Endothelial cell (in vitro differentiated cells): ENCODE data around the gene SET. TPM values are rescaled to one million over a fixed set of nuclear protein-coding genes. Genes with fewer than 3 reads are reported as not detected.
A peak's percentile ranks its signal among the peaks of the same experiment; 100 is the strongest.

Source experiments
- DNase-seq: peaks from one replicate; pipeline ENCODE4 v3.0.0; 2021; ENCODE audit warnings: low spot score
- H3K27ac Mint-ChIP-seq: one replicate; pipeline ENCODE4 v1.8.0; 2021; ENCODE audit warnings: mixed read lengths, inconsistent platforms; ENCODE audit not compliant: unreplicated experiment
- H3K27me3 Mint-ChIP-seq: one replicate; pipeline ENCODE4 v1.8.0; 2021; ENCODE audit warnings: mild to moderate bottlenecking, moderate library complexity, mixed read lengths, inconsistent platforms; ENCODE audit not compliant: unreplicated experiment
- H3K36me3 Mint-ChIP-seq: one replicate; pipeline ENCODE4 v1.8.0; 2021; ENCODE audit warnings: mild to moderate bottlenecking, low read depth, mixed read lengths, inconsistent platforms; ENCODE audit not compliant: unreplicated experiment
- H3K4me1 Mint-ChIP-seq: one replicate; pipeline ENCODE4 v1.8.0; 2021; ENCODE audit warnings: mild to moderate bottlenecking, mixed read lengths, inconsistent platforms; ENCODE audit not compliant: unreplicated experiment
- H3K4me3 Mint-ChIP-seq: one replicate; pipeline ENCODE4 v1.8.0; 2021; ENCODE audit warnings: mild to moderate bottlenecking, mixed read lengths, inconsistent platforms; ENCODE audit not compliant: unreplicated experiment
- H3K9me3 Mint-ChIP-seq: one replicate; pipeline ENCODE4 v1.8.0; 2021; ENCODE audit warnings: mixed read lengths, inconsistent platforms; ENCODE audit not compliant: unreplicated experiment
- CTCF ChIP-seq: fragments of 200-600 bp; sonication (generic); IDR thresholded peaks from one replicate; pipeline ENCODE4 v1.5.0; 2021; ENCODE audit warnings: antibody characterized with exemption; ENCODE audit not compliant: unreplicated experiment
- total RNA-seq: library from RNA; stranded (reverse); fragmentation: NEBNext Ultra II Directional; extraction: Animal tissue kit (Norgen Biotek cat#: 25700); gene quantifications from one replicate; pipeline ENCODE4 v1.2.1, GENCODE V29; 2021; ENCODE audit not compliant: unreplicated experiment

Gene SET
- total RNA-seq, 1 donor from 2014 or later, result 420 TPM

- H3K4me1 Mint-ChIP-seq, result no peaks in the 10 kb centered on the region
Observed at GRCh38 chr9:128713941-128714573, 25.0 kb downstream of the SET start.

GRCh38 chr9:128714586-128715435 lies 25.8 kb downstream of the SET start:
- H3K4me3 Mint-ChIP-seq, result no peak overlapping the region
- no peak overlapping the region for H3K27ac Mint-ChIP-seq
- no peak for DNase-seq
- TF ChIP-seq CTCF, result no peak
- H3K9me3 Mint-ChIP-seq, result no peaks in the 10 kb centered on the region
- peaks cover 7% of the 10 kb centered on the region for H3K27me3 Mint-ChIP-seq
- peaks cover 7% of the 10 kb centered on the region for H3K36me3 Mint-ChIP-seq
- H3K4me1 Mint-ChIP-seq, result no peaks in the 10 kb centered on the region

More at GRCh38 chr9:128713941-128714573, 25.0 kb downstream of the SET start:
- H3K4me3 Mint-ChIP-seq, result no peak overlapping the region
- TF ChIP-seq CTCF, result no peak
- no peak for DNase-seq
- H3K36me3 Mint-ChIP-seq, result peaks cover 7% of the 10 kb centered on the region
- H3K27me3 Mint-ChIP-seq, result peaks cover 7% of the 10 kb centered on the region
- H3K27ac Mint-ChIP-seq, result no peak overlapping the region
- no peaks in the 10 kb centered on the region for H3K9me3 Mint-ChIP-seq

DNA sequence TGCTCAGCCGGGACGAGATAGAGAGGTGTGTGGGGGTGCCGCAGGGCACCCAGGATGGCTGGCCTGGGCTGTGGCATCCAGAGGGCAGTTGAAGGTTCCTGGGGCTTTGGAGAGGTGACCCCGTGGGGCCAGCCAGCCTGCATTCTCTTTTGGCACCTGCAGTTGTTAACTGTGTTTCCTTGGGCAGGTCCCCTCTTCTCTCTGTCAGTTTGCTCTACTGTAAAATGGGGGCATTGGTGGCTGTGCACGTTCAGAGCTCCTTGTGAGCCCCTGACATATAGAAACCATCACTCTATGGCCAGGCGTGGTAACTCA lies 26.4 kb downstream of the SET start:
- Mint-ChIP-seq H3K27ac (peak overlapping the region; percentile 18), H3K4me3 (no peak overlapping the region), H3K27me3 (peaks cover 7% of the 10 kb centered on the region), H3K36me3 (peaks cover 7% of the 10 kb centered on the region), H3K9me3 (no peaks in the 10 kb centered on the region), H3K4me1 (no peaks in the 10 kb centered on the region)
- DNase-seq, result no peak
- TF ChIP-seq CTCF, result no peak

DNA sequence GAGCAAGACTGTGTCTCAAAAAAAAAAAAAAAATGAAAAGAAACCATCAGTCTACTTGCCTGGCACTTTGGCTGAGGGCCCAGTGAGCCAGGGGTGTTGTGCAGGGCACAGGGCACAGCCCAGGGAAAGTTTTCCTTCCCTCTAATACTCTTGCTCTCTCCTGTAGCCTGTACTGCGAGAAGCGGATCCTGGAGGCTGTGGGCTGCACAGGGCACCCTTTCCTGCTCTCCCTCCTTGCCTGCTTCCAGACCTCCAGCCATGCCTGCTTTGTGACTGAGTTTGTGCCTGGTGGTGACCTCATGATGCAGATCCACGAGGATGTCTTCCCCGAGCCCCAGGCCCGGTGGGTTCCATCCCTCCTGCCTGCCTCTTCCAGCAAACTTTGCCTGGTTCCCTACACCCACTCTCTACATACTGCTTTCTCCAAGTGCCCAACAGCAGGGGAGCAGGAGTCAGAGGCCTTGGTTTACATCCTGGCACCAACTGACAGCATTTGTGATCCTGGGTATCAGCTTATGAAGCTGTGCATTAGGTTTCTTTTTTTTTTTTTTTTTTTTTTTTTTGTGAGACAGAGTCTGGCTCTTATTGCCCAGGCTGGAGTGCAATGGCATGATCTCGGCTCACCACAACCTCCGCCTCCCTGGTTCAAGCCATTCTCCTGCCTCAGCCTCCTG lies 27.7 kb downstream of the SET start:
- peaks cover 7% of the 10 kb centered on the region for H3K27me3 Mint-ChIP-seq
- no peaks in the 10 kb centered on the region for H3K9me3 Mint-ChIP-seq
- DNase-seq, result no peak
- H3K4me3 Mint-ChIP-seq, result no peak overlapping the region
- no peaks in the 10 kb centered on the region for H3K4me1 Mint-ChIP-seq
- H3K27ac Mint-ChIP-seq, result no peak overlapping the region
- H3K36me3 Mint-ChIP-seq, result peaks cover 7% of the 10 kb centered on the region
- TF ChIP-seq CTCF, result no peak
